HG03354 (cell line): Measurements from ENCODE around the gene PLEKHJ1.

Source experiments
- ATAC-seq: cut with Tn5 transposase; IDR thresholded peaks from one replicate; pipeline ENCODE4 v1.9.1; 2021; ENCODE audit warnings: mild to moderate bottlenecking; ENCODE audit not compliant: unreplicated experiment, poor library complexity, severe bottlenecking

Gene PLEKHJ1

GRCh38 chr19:2239771-2240770, 3.9 kb upstream of the PLEKHJ1 start:
- no peak for ATAC-seq

- no peak for ATAC-seq
Measured at GRCh38 chr19:2239173-2239572, 3.0 kb upstream of the PLEKHJ1 start.

DNA sequence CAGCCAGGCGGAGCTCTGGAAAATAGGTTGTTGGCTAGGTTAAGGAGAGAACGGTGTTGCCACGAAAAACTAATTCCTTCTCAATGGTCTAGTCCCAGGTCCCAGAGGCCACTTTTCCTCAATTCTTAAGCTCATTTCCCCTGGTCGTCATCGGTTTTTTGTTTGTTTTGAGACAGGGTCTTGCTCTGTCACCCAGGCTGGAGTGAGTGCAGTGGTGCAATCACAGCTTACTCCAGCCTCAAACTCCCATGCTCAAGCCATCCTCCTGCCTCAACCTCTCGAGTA, 1.7 kb upstream of the PLEKHJ1 start:
- ATAC-seq: no peak

DNA sequence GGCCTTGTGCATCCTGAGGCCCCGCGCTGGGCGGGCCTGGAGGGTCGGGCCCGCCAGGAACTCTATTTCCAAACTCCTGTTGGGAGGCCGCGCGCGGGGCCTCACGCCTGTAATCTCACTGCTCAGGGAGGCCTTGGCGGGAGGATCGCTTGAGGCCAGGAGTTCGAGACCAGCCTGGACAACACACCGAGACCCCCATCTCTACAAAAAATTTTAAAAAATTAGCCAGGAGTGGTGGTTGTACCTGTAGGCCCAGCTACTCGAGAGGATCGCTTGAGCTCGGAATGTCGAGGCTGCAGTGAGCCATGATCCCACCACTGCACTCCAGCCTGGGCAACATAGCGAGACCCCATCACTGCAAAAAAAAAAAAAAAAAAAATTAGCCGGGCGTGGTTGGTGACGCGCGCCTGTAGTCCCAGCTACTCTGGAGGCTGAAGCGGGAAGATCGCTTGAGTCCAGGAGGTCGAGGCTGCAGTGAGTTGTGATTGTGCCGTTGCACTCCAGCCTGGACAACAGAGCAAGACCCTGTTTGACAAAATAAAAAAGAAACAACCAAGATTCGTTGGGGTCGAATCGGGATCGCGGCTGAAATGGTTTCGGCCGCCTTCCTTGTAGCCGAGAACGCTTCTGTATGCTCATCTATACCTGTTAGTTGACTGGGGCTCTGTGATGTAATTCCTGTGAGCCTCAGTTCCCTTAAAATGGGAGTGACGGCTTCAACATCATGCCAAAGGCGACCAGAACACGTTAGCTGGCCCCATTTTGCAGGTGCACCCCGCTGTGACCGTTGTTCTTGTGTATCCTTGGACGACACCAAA, 1.1 kb upstream of the PLEKHJ1 start:
- no peak for ATAC-seq

DNA sequence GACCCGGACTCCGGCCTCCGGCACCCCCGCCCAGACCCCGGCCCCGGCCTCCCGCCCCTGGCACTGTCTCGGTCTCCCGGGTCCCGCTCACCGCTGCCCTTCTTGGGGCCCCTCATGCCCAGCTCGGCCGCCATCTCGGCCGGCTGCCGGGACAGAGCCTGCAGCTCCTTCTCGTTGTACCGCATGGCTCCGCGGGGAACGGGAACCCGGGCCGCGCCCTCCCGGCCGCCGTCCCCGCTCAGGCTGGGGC, 140 bp downstream of the PLEKHJ1 start:
- no peak for ATAC-seq

DNA sequence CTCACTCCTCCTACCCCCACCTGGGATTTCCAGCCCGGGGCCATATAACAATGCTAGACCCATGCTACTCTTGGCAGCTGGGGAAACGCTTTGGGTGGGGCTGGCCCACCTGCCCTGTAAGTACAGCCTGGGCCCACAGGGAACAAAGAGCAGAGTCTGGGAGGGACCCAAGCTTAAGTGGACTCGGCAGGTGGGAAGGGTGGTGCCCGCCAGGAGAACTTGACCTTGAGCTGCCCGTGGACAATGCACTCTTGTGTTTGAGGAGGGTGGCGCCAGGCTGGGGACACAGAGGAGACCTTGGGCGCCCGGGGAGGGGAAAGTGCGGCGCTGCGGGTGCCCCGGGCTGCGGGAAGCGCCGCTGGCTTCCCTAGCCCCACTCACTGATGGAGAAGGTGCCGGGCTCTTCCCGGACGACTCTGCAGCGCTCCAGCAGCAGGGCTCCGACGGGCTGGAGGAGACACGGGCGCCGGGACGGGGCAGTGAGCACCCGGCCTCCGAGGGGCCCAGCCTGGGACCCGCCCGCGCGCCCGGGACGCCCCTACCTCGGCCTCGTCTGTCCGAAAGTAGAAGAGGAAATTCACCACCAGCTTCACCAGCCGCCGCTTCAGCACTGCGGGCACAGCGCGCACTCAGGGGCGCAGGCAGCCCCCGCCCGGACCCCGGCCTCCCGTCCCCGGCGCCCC, 607 bp downstream of the PLEKHJ1 start:
- ATAC-seq: peak; percentile 16

GRCh38 chr19:2234996-2235380, 1.1 kb downstream of the PLEKHJ1 start:
- no peak for ATAC-seq

GRCh38 chr19:2233601-2234280, 2.4 kb downstream of the PLEKHJ1 start:
- ATAC-seq: no peak

DNA sequence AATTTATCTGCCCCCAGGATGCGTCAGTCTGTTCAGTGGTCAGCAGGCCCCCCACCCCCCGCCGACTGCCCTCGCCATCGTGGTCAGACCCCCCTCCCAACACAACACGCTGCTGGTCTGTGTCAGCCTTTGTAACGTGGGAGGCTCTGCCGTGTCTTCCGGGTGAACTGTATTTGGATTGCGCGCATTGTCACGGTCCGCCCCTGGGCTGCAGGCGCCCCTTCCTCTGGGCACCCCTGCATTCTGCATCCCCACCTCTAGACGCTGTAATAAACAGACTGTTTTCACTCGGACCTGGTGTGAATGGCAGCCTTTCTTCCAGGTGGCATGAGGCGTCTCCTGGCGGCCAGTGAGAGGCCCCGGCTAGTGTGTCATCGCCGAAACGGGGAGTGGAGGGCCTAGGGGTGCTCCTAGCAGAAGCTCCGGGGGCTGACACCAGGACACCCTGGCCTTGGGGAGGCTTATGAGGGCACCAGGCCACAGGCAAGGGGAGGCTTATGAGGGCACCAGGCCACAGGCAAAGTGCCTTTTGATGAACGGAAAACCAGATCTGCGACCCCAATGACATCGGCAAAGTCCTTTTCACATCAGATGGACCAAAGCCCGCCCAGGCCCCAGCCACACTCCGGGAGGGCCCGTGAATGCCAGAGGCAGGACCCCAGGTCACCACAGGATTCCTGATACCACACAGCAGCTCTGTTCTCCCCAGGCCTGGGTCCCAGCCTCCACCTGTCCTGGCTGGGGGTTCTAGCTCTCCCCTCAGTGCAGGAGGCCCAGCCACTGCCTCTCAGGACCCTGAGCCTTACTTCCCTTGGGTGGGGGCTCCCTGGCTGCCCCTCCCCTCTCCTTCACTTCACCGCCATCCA, 3.6 kb downstream of the PLEKHJ1 start:
- no peak for ATAC-seq

- no peak for ATAC-seq
Measured at GRCh38 chr19:2231621-2232221, 4.4 kb downstream of the PLEKHJ1 start.

DNA sequence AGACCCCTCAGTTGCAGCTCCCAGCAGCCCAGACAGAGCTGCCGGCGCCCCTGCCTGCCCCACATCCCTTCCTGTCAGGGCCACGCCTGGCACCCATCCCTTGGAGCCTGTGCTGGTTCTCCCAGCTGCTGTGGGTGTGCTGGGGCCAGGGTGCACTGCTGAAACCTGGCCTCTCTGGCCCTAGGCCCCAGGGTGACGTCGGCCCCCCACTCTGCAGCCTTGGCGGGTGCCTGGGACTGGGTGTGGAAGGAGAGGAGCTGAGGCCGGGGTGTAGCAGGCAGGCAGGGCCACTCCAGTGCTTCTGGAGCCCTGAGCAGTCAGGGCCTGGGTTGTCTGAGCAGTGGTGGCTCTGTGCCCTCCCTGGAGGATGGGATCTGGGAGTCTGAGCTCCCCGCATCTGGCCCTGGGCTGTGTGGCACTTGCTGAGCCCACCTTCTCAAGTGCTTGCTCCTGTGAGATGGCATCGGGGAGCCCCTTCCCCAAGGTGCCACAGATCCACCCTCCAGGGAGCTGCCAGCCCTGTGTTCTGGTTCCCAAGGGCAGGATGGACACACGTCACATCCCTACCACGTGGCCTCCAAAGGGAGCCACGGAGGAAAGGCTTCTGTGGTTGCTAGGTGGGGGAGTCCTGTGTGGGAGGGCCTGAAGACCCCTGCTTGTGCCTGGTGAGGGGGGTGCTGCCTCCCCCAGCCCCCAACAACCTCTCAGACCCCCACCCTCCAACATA, 5.2 kb downstream of the PLEKHJ1 start:
- no peak for ATAC-seq

DNA sequence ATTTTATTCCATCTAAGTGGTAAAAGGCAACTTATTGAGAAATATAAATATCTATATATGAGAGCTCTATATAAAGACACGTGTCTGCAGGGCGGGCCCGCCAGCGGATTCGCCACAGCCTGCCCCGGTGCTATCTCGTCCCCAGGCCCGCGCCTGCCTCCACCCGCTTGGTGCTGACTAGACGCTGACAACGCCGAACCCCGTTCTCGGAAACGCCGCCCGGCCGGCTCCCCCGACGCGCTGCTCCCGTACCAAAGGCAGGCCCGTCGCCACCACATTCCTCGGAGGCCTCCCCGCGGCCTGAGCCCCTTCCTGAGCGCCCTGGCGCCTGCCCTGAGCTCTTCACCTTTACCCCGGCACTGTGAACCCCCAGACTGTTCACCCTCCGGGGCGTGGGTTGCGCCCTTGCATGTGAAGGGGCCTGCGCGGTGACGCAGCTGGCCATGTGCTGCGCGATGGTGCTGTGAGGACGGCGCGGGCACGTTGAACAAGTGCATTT, 6.0 kb downstream of the PLEKHJ1 start:
- ATAC-seq: no peak

GRCh38 chr19:2229103-2230032, 6.8 kb downstream of the PLEKHJ1 start:
- ATAC-seq: no peak

- no peak for ATAC-seq
Measured at GRCh38 chr19:2228157-2229030, 7.7 kb downstream of the PLEKHJ1 start.

GRCh38 chr19:2227415-2228156, 8.5 kb downstream of the PLEKHJ1 start:
- no peak for ATAC-seq
